Measurements from ENCODE around the gene SLC6A17. TPM values are rescaled to one million over a fixed set of nuclear protein-coding genes. Genes with fewer than 3 reads are reported as not detected.

SLC6A17 gene
- total and polyA plus RNA-seq, 8 donors, result 0.31 to 7.1 (median 1.4) TPM

DNA sequence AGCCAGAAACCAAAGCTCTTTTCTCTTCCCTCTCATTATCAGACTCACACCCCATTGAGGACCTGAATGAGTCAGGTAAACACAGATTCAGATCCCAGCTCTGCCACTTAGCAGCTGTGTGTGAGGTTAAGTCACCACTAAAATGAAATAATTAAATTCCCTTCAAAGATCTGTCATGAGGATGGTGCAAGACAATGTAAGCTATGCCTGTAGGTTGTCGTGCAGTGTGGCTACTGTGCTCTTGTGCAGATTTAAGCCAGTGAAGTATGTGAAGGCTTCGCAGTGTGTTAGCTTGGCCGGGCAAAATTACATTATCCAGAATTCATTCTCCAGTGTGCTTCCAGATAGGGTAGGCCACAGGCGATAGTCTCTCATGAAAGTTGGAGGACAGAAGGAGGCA lies 24.5 kb upstream of the SLC6A17 start:
- no peak for DNase-seq
- Histone ChIP-seq H3K4me3 (no peak overlapping the region), H3K36me3 (no peaks in the 10 kb centered on the region), H3K4me1 (no peaks in the 10 kb centered on the region), H3K27me3 (peaks cover 0 to 3% (median 0%) of the 10 kb centered on the region in 4 donors), H3K27ac (no peak overlapping the region), H3K9me3 (no peaks in the 10 kb centered on the region)
- no peak for ATAC-seq
- TF ChIP-seq, protein P1, sequence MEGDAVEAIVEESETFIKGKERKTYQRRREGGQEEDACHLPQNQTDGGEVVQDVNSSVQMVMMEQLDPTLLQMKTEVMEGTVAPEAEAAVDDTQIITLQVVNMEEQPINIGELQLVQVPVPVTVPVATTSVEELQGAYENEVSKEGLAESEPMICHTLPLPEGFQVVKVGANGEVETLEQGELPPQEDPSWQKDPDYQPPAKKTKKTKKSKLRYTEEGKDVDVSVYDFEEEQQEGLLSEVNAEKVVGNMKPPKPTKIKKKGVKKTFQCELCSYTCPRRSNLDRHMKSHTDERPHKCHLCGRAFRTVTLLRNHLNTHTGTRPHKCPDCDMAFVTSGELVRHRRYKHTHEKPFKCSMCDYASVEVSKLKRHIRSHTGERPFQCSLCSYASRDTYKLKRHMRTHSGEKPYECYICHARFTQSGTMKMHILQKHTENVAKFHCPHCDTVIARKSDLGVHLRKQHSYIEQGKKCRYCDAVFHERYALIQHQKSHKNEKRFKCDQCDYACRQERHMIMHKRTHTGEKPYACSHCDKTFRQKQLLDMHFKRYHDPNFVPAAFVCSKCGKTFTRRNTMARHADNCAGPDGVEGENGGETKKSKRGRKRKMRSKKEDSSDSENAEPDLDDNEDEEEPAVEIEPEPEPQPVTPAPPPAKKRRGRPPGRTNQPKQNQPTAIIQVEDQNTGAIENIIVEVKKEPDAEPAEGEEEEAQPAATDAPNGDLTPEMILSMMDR (IDR thresholded peaks at IDR 0.05), result no peak
- FAIRE-seq, result no peak
- 93 to 97% methylated on average over 4 of the region's 4 CpGs for WGBS, 2 donors
- intact Hi-C loops (cut with DNase I), result no loop called here

DNA sequence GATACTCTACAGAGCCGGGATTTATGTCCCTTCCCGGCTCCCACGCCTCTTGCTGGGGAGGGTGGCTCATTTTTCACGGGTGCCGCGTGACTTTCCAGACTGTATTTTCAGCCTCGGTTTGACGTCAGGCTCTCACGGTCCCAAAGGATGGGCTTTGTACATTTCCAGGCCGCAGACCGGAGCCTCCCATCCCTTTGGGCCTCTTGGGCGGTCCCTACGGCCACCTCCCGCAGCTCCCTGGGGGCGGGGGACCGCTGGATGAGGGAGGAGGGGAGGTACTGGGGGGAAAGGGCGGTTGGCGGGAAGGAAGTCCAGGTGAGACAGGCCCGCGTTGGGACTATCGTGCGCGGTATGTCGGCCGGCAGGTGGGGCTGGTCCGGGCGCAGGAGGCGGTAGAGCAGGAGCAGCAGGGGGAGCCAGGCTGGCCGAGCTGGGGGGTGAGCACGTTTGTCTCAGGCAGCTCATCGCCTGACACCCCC lies 20.1 kb upstream of the SLC6A17 start:
- no peak overlapping the region for H3K27ac ChIP-seq
- DNase-seq, result peak in 3 of 6 donors; percentile 22 to 74 (median 70)
- peak in 3 of 4 donors; percentile 43 to 69 (median 52) for ATAC-seq

DNA sequence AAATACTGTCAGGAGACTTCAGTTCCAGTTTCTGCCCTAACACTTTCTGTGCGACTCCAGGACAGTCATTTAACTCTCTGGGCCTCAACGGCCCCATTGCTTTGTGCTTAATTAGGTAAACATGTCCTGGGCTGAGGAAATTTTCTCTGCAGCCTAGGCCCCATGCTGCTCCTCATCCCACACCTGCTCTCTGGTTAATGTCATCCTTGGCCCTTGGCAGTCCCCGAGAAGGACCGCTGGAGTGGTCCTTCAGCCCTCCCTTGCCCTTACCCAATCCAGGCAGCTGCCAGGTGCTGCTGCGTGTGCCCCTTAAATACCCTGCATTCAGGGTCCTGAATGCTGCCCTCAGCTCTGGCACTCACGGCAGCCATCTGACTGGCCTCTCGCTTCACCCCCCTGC lies 19.3 kb upstream of the SLC6A17 start:
- no peak for ATAC-seq
- WGBS, 2 donors, result 71 to 74% methylated on average over 7 of the region's 7 CpGs
- FAIRE-seq, result no peak
- H3K4me3 ChIP-seq, result no peak overlapping the region
- intact Hi-C loops (cut with DNase I), result no loop called here
- no peak overlapping the region for H3K27ac ChIP-seq
- H3K4me1 ChIP-seq, result no peaks in the 10 kb centered on the region
- no peaks in the 10 kb centered on the region for H3K9me3 ChIP-seq
- DNase-seq, result no peak
- TF ChIP-seq, protein P1 (IDR thresholded peaks at IDR 0.05), result no peak
- H3K36me3 ChIP-seq, result no peaks in the 10 kb centered on the region
- H3K27me3 ChIP-seq, result peaks cover 0 to 3% (median 0%) of the 10 kb centered on the region in 4 donors

More for the DNA sequence above, 20.1 kb upstream of the SLC6A17 start:
- Histone ChIP-seq H3K4me3 (no peak overlapping the region), H3K27me3 (peaks cover 0 to 3% (median 0%) of the 10 kb centered on the region in 4 donors), H3K36me3 (no peaks in the 10 kb centered on the region), H3K9me3 (no peaks in the 10 kb centered on the region), H3K4me1 (no peaks in the 10 kb centered on the region)
- TF ChIP-seq, protein P1 (IDR thresholded peaks at IDR 0.05), result peak in 1 of 4 donors; percentile 12
- WGBS, 2 donors, result 5 to 7% methylated on average over 27 to 31 of the region's 31 CpGs
- intact Hi-C loops (cut with DNase I), result no loop called here
- FAIRE-seq, result no peak

DNA sequence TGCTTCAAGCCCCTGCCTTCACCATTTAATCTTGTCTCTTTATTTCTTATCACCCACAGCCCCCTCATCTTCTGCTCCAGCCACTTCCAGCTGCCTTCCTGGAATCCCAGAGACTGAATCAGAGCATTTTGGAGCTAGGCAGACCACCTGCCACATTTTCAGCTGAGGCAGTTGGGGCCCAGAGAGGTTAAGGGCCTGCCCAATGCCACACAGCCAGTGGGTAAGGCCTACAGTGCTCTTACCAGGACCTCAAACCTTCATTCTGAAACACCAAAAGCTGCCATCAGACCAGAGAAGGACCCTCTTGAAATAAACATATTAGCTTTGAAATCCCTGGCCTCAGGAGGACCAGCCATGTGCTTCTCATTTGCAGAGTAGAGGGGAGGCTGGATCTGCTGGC lies 17.6 kb upstream of the SLC6A17 start:
- DNase-seq, result no peak
- Histone ChIP-seq H3K4me3 (no peak overlapping the region), H3K27ac (no peak overlapping the region), H3K4me1 (no peaks in the 10 kb centered on the region), H3K27me3 (peaks cover 0 to 3% (median 0%) of the 10 kb centered on the region in 4 donors), H3K36me3 (no peaks in the 10 kb centered on the region), H3K9me3 (no peaks in the 10 kb centered on the region)
- no peak for ATAC-seq
- FAIRE-seq, result no peak
- TF ChIP-seq, protein P1 (IDR thresholded peaks at IDR 0.05), result no peak
- intact Hi-C loops (cut with DNase I), result no loop called here

DNA sequence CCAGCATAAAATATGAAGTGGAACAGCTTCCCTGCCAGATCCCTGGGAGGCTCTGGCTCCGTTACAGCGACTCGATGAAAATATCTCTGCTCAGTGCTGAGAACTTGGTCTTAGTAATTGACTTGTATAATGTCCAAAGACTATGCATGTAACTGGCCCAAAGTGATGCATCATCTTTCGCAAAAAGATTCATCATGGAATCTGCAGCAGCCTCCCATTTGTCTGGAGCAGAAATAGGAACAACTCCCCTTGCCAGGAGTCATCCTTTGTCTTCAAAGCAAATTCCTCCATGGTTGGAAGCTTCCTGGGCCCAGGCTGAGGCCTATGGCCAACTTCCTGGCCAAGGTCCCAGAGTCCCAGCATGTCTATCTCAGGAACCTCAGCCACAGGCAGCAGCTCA lies 16.9 kb upstream of the SLC6A17 start:
- H3K27ac ChIP-seq, result no peak overlapping the region
- H3K9me3 ChIP-seq, result no peaks in the 10 kb centered on the region
- DNase-seq, result no peak
- ATAC-seq, result no peak
- H3K36me3 ChIP-seq, result no peaks in the 10 kb centered on the region
- peaks cover 0 to 7% (median 0%) of the 10 kb centered on the region in 4 donors for H3K27me3 ChIP-seq
- intact Hi-C loops (cut with DNase I), result no loop called here
- WGBS, 2 donors, result 87 to 91% methylated on average over 4 of the region's 4 CpGs
- TF ChIP-seq, protein P1 (IDR thresholded peaks at IDR 0.05), result no peak
- FAIRE-seq, result no peak
- H3K4me1 ChIP-seq, result no peaks in the 10 kb centered on the region
- H3K4me3 ChIP-seq, result no peak overlapping the region

Data from pancreas (tissue), 10 donors.